Naive thymus-derived CD8-positive, alpha-beta T cell (primary cell): ENCODE results near the gene NDUFA12. TPM values are rescaled to one million over a fixed set of nuclear protein-coding genes. Genes with fewer than 3 reads are reported as not detected.
"Not testable (repeated sequence)": the region's sequence is repeated elsewhere in the genome, so short reads cannot be mapped to it uniquely, and the experiment has no call there.

ENCODE experiments used
- ATAC-seq, 2 donors: fragments of 150-1000 bp; cut with Tn5 transposase in 1 of 2; sonication (Bioruptor Pico), chemical (Tn5 transposase) in 1 of 2; 1 replicate in 1 of 2; 2 replicates in 1 of 2; pipeline ENCODE4 v1.10.0; 2021; ENCODE audit warnings: mild to moderate bottlenecking in 2 of 2, moderate library complexity in 2 of 2
- POLR2A ChIA-PET: fragments of 350-600 bp; sonication (Branson Sonifier 250); formaldehyde crosslinking; loops from one replicate; lab custom pipeline; 2021; ENCODE audit warnings: antibody characterized with exemption; lab: Charles Lee
- DNase-seq, 10 donors: peaks; one replicate each; pipeline versions ENCODE4 v3.0.0 to v3.0.0-alpha.2; 2020 to 2022
- H3K27ac Mint-ChIP-seq, 10 donors: one replicate each; pipeline ENCODE4 v1.8.0; 2020 to 2022; ENCODE audit warnings: mild to moderate bottlenecking in 10 of 10, mixed read lengths in 10 of 10, moderate library complexity in 4 of 10, inconsistent platforms in 1 of 10
- H3K27me3 Mint-ChIP-seq, 5 donors: one replicate each; pipeline ENCODE4 v1.8.0; 2021 to 2022; ENCODE audit warnings: mixed read lengths in 5 of 5
- H3K36me3 Mint-ChIP-seq, 3 donors: one replicate each; pipeline ENCODE4 v1.8.0; 2020 to 2022; ENCODE audit warnings: mixed read lengths in 3 of 3, mild to moderate bottlenecking in 2 of 3, inconsistent platforms in 1 of 3
- H3K4me1 Mint-ChIP-seq, 4 donors: one replicate each; pipeline ENCODE4 v1.8.0; 2021 to 2022; ENCODE audit warnings: mixed read lengths in 4 of 4
- H3K4me3 Mint-ChIP-seq, 10 donors: one replicate each; pipeline ENCODE4 v1.8.0; 2020 to 2022; ENCODE audit warnings: mild to moderate bottlenecking in 10 of 10, mixed read lengths in 10 of 10, moderate library complexity in 6 of 10, inconsistent platforms in 1 of 10
- H3K9me3 Mint-ChIP-seq, 9 donors: one replicate each; pipeline ENCODE4 v1.8.0; 2020 to 2022; ENCODE audit warnings: mixed read lengths in 9 of 9, mild to moderate bottlenecking in 3 of 9, inconsistent platforms in 1 of 9, moderate library complexity in 1 of 9
- polyA plus RNA-seq, 3 donors: library from polyadenylated mRNA; unstranded; fragments of 300-500 nt; fragmentation: Illumina TruSeq; gene quantifications; one replicate each; pipeline ENCODE4 v1.2.3, GENCODE V29; 2021
- total RNA-seq, 8 experiments: library from RNA in 2 of 8; stranded (reverse) in 2 of 8; gene quantifications; one replicate each; pipeline ENCODE4 v1.2.3 and lab custom pipeline; 2021 to 2026

Gene NDUFA12
- total and polyA plus RNA-seq, 5 experiments from 2014 or later: 67.5 to 364 (median 282) TPM

DNA sequence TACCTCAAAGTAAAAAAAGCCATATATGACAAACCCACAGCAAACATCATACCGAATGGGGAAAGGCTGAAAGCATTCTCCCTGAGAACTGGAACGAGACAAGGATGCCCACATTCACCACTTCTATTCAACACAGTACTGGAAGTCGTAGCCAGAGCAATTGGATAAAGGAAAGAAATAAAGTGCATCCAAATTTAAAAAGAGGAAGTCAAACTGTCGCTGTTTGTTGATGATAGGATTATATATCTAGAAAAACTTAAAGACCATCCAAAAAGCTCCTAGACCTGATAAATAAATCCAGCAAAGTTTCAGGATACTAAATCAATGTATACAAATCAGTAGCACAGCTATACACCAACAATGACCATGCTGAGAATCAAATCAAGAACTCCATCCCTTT lies 5.2 kb downstream of the NDUFA12 start:
- Mint-ChIP-seq H3K36me3 (peaks cover 0 to 61% (median 7%) of the 10 kb centered on the region in 3 donors), H3K27me3 (no peaks in the 10 kb centered on the region), H3K9me3 (no peaks in the 10 kb centered on the region), H3K27ac (peak overlapping the region in 4 of 10 donors; percentile 9 to 45 (median 29)), H3K4me1 (peaks cover 23 to 59% (median 46%) of the 10 kb centered on the region in 4 donors), H3K4me3 (peak overlapping the region in 7 of 10 donors; percentile 1 to 66 (median 31))
- DNase-seq: no peak
- POLR2A ChIA-PET: no interaction called here
- ATAC-seq: no peak

DNA sequence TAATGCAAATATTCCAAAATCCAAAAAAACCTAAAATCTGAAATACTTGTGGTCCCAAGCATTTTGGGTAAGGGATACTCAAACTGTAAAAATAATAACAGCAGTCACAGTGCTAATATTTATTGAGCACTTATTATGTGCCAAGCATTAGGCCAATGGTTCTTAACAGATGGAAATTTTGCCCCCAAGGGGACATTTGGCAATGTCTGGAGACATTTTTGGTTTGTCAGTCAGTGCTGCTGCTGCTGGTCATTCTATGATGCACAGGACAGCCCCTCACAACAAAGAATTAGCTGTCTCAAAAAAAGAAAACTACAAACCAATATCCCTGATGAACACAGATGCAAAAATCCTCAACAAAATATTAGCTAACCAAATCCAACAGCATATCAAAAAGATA lies 5.8 kb downstream of the NDUFA12 start:
- ATAC-seq: no peak

DNA sequence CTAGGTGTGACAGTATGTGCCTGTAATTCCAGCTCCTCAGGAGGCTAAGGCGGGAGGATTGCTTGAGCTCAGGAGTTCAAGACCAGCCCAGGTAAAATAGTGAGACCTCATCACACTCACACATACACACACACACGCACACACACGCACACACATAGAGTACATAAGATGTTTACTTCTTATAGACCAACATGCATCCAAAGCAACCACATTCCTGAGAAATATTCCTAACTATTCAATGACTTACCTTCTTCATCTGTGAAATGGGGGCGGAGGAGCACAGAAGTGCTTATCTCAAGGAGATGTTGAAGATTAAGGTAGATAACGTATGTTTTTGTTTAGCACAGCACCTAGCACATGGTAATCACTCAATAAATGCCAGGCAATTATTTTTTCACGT lies 6.4 kb downstream of the NDUFA12 start:
- POLR2A ChIA-PET: no interaction called here
- ATAC-seq (no peak), DNase-seq (no peak)
- Mint-ChIP-seq H3K27ac (peak overlapping the region in 1 of 10 donors; percentile 12), H3K9me3 (no peaks in the 10 kb centered on the region), H3K4me3 (no peak overlapping the region), H3K4me1 (peaks cover 20 to 54% (median 38%) of the 10 kb centered on the region in 4 donors), H3K36me3 (peaks cover 5 to 71% (median 8%) of the 10 kb centered on the region in 3 donors), H3K27me3 (no peaks in the 10 kb centered on the region)

More for the DNA sequence above, 5.8 kb downstream of the NDUFA12 start:
- H3K9me3 Mint-ChIP-seq: no peaks in the 10 kb centered on the region
- POLR2A ChIA-PET: no interaction called here
- no peaks in the 10 kb centered on the region for H3K27me3 Mint-ChIP-seq
- H3K36me3 Mint-ChIP-seq: peaks cover under 1 to 66% (median 7%) of the 10 kb centered on the region in 3 donors
- H3K27ac Mint-ChIP-seq: peak overlapping the region in 1 of 10 donors; percentile 45
- H3K4me1 Mint-ChIP-seq: peaks cover 23 to 54% (median 41%) of the 10 kb centered on the region in 4 donors
- H3K4me3 Mint-ChIP-seq: no peak overlapping the region
- no peak for DNase-seq

DNA sequence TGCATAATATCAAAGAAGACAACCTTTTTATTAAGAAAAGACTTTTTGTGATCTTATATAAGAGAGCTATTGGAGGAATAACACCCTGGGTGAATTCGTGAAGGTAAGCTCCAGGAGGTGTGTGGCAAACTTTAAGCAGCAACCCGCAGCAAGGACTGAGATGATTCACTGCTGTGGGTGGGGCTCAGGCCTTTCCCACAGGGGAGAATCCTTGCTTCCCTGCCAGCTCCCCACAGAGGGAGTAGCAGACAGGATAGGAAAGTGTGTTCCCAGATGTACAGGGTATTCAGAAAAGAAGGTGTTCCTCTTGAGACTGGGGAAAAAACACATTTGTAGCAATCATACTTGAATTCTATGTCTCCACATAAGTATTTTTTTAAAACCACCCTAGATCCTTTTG lies 9.2 kb downstream of the NDUFA12 start:
- Mint-ChIP-seq H3K27me3 (no peaks in the 10 kb centered on the region), H3K9me3 (no peaks in the 10 kb centered on the region), H3K4me3 (no peak overlapping the region), H3K36me3 (peaks cover 5 to 64% (median 9%) of the 10 kb centered on the region in 3 donors), H3K27ac (peak overlapping the region in 1 of 10 donors; percentile 57), H3K4me1 (peaks cover 24 to 47% (median 36%) of the 10 kb centered on the region in 4 donors)
- POLR2A ChIA-PET: interaction anchor here (1.2 kb wide), 1 partner anchor 46 kb away, joined by 3 read pairs; no protein-coding TSS in a partner anchor
- DNase-seq (no peak), ATAC-seq (no peak)

DNA sequence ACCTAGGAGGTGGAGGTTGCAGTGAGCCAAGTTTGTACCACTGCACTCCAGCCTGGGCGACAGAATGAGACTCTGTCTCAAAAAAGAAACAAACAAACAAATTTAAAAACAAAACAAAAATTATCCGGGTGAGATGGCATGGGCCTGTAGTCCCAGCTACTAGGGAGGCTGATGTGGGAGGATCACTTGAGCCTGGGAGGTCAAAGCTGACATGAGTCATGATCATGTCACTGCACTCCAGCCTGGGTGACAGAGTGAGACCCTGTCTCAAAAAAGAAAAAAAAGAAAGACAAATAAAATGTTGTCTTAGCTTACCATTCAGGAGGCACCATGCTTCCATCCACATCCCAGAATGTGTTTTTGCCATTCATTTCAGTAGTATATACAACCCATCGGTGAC lies 9.6 kb downstream of the NDUFA12 start:
- not testable (repeated sequence) for H3K4me3 Mint-ChIP-seq, H3K9me3 Mint-ChIP-seq, ATAC-seq, H3K27me3 Mint-ChIP-seq, DNase-seq
- POLR2A ChIA-PET: interaction anchor here (1.6 kb wide), 1 partner anchor 10 kb away, joined by 4 read pairs; the partner anchor contains the start of gene NDUFA12
- Mint-ChIP-seq H3K27ac (peak overlapping the region in 2 of 10 donors; percentile 40 to 69), H3K4me1 (peaks cover 24 to 47% (median 36%) of the 10 kb centered on the region in 4 donors), H3K36me3 (peaks cover 5 to 60% (median 9%) of the 10 kb centered on the region in 3 donors)

DNA sequence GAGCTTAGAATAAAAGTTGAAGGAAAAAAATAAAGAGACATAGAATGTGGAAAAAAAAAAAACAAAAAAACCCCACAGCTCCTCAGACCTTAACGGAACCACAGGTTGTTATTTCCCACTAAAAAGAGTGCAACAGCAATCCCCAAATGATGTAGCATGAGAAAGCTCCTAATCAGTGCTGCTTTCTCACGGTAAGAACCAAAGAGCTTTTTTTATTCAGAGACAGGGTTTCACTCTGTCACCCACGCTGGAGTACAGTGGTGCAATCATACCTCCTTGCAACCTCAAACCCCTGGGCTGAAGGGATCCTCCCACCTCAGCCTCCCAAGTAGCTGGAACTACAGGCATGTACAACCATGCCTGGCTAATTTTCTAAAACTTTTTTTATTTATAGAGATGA lies 13.3 kb downstream of the NDUFA12 start:
- no peaks in the 10 kb centered on the region for H3K27me3 Mint-ChIP-seq
- H3K4me1 Mint-ChIP-seq: peaks cover 27 to 56% (median 46%) of the 10 kb centered on the region in 4 donors
- POLR2A ChIA-PET: interaction anchor here (0.6 to 3.1 kb wide), 4 partner anchors 12 to 19 kb away, joined by 3 to 27 read pairs (median 4); partner anchors contain the start of gene NDUFA12
- peak in 1 of 2 donors; percentile 15 for ATAC-seq
- peak overlapping the region; percentile 74 to 95 (median 88) for H3K27ac Mint-ChIP-seq
- no peak for DNase-seq
- peaks cover 5 to 42% (median 9%) of the 10 kb centered on the region in 3 donors for H3K36me3 Mint-ChIP-seq
- H3K4me3 Mint-ChIP-seq: peak overlapping the region in 9 of 10 donors; percentile 9 to 68 (median 30)
- H3K9me3 Mint-ChIP-seq: peaks cover 0 to 4% (median 0%) of the 10 kb centered on the region in 9 donors

DNA sequence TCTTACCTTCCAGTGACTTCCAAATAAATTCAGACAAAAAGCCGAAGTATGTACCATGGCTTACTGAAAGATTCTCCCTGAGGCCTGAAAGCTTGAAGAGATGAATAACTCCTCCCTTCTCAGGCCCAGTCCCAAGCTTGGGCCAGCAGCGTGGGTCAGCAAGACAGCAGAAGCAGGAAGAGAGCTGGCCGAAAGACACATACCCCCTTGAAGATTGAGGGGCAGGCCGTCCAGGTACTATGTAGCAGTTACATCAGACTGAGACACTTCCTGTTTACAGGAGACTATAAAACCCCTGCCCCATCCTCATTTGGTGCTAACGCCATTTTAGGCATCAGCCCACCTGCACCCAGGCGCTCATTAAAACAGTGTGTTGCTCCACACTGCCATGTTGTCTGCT lies 15.0 kb downstream of the NDUFA12 start:
- peak in 1 of 2 donors; percentile 62 for ATAC-seq
- peak in 7 of 10 donors; percentile 8 to 49 (median 27) for DNase-seq
- H3K27ac Mint-ChIP-seq: peak overlapping the region; percentile 75 to 96 (median 94)
- peaks cover 32 to 63% (median 53%) of the 10 kb centered on the region in 4 donors for H3K4me1 Mint-ChIP-seq
- H3K4me3 Mint-ChIP-seq: peak overlapping the region in 8 of 10 donors; percentile 30 to 73 (median 60)
- POLR2A ChIA-PET: interaction anchor here (3.1 kb wide), 1 partner anchor 15 kb away, joined by 27 read pairs; the partner anchor contains the start of gene NDUFA12
- no peaks in the 10 kb centered on the region for H3K27me3 Mint-ChIP-seq
- H3K9me3 Mint-ChIP-seq: peaks cover 0 to 4% (median 0%) of the 10 kb centered on the region in 9 donors
- H3K36me3 Mint-ChIP-seq: peaks cover 5 to 34% (median 9%) of the 10 kb centered on the region in 3 donors

DNA sequence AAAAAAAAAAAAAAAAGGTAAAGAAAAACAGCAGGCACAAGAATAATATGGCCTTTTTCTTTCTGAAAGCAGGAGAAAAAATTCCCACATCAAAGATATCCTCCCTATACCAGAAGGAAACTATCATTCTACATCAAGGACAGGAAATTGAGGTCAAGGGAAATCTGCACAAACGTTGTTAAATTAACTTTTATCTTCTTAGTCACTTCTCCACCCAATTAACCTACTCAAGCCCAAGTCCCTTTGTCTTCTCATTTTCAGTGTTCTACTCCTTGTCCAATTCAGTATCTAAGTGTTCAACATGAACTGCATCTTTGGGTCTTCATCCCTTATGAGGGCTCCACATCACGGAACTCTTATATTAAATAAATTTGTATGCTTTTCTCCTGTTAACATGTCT lies 15.7 kb downstream of the NDUFA12 start:
- H3K27ac Mint-ChIP-seq: peak overlapping the region; percentile 70 to 95 (median 92)
- DNase-seq (peak in 3 of 10 donors; percentile 48 to 63 (median 60)), ATAC-seq (peak; percentile 67 to 75)
- peaks cover 35 to 70% (median 57%) of the 10 kb centered on the region in 4 donors for H3K4me1 Mint-ChIP-seq
- POLR2A ChIA-PET: interaction anchor here (0.7 to 3.1 kb wide), 2 partner anchors 16 to 128 kb away, joined by 3 to 27 read pairs; partner anchors contain the start of gene NDUFA12
- H3K4me3 Mint-ChIP-seq: peak overlapping the region; percentile 2 to 73 (median 52)
- H3K36me3 Mint-ChIP-seq: peaks cover 5 to 34% (median 9%) of the 10 kb centered on the region in 3 donors
- H3K9me3 Mint-ChIP-seq: peaks cover 0 to 4% (median 0%) of the 10 kb centered on the region in 9 donors
- no peaks in the 10 kb centered on the region for H3K27me3 Mint-ChIP-seq

DNA sequence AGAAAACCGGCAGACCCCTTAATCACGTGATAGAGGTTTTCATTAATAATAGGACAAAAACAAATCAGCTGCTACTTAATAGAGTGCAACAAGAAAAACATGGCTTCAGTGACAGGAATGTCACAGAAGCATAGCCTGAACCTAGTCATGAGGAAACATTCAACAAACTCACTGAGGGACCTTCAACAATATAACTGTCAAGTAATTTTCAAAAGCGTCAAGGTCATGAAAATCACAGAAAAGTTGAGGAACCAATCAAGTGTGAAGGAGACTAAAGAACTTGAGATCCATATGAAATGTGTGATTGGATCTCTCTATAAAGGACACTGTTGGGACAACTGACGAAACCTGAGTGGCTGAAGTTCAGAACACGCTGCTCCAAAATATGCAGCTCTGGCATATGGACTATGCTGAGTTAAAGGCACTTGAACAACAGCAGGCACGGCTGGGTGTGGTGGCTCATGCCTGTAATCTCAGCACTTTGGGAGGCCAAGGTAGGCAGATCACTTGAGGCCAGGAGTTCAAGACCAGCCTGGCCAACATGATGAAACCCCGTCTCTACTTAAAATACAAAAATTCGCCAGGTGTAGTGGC lies 16.3 kb downstream of the NDUFA12 start:
- Mint-ChIP-seq H3K4me3 (peak overlapping the region; percentile 27 to 73 (median 48)), H3K27me3 (no peaks in the 10 kb centered on the region), H3K27ac (peak overlapping the region; percentile 75 to 95 (median 92)), H3K9me3 (peaks cover 0 to 4% (median 0%) of the 10 kb centered on the region in 9 donors), H3K36me3 (peaks cover 0 to 31% (median 9%) of the 10 kb centered on the region in 3 donors), H3K4me1 (peaks cover 38 to 70% (median 57%) of the 10 kb centered on the region in 4 donors)
- ATAC-seq (peak in 1 of 2 donors; percentile 26), DNase-seq (peak in 1 of 10 donors; percentile 13)
- POLR2A ChIA-PET: interaction anchor here (0.6 to 1.3 kb wide), 2 partner anchors 16 to 1271 kb away, joined by 4 to 5 read pairs; partner anchors contain the start of gene NDUFA12

DNA sequence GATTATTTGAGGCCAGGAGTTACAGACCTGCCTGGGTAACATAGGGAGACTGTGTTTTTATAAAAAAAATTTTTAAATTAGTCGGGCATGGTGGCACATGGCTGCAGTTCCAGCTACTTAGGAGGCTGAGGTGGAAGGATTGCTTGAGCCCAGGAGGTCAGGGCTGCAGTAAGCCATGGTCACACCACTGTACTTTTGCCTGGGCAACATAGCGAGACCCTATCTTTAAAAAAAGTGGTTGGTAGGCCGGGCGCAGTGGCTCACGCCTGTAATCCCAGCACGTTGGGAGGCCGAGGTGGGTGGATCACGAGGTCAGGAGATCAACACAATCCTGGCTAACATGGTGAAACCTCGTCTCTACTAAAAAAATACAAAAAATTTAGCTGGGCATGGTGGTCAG lies 18.4 kb downstream of the NDUFA12 start:
- peaks cover 0 to 25% (median 4%) of the 10 kb centered on the region in 3 donors for H3K36me3 Mint-ChIP-seq
- POLR2A ChIA-PET, H3K27me3 Mint-ChIP-seq: not testable (repeated sequence)

DNA sequence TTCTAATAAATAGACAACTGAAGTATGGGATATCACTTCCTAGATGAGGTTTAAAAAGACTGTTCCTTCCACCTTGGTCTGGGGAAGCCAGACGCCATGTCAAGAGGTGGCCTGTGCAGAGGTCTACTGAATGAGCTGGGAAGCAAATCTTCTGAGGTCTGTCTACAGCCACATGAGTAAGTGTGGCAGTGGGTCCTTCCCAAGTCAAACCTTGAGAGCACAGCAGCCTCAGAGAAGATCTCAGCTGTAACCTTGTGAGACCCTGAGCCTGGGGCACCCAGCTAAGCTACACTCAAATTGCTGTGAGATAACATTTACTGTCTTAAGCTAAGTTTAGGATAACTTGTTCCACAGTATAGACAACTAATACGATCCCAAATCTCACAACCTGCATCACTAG lies 20.2 kb downstream of the NDUFA12 start:
- Mint-ChIP-seq H3K4me3 (peak overlapping the region in 3 of 10 donors; percentile 56 to 68 (median 60)), H3K4me1 (peaks cover 28 to 64% (median 52%) of the 10 kb centered on the region in 4 donors), H3K27ac (peak overlapping the region; percentile 17 to 84 (median 43)), H3K36me3 (peaks cover 0 to 23% (median 4%) of the 10 kb centered on the region in 3 donors), H3K9me3 (no peaks in the 10 kb centered on the region), H3K27me3 (no peaks in the 10 kb centered on the region)
- ATAC-seq (no peak), DNase-seq (no peak)
- POLR2A ChIA-PET: no interaction called here

More for the DNA sequence above, 18.4 kb downstream of the NDUFA12 start:
- not testable (repeated sequence) for DNase-seq, ATAC-seq, H3K27ac Mint-ChIP-seq, H3K9me3 Mint-ChIP-seq, H3K4me3 Mint-ChIP-seq
- H3K4me1 Mint-ChIP-seq: peaks cover 40 to 76% (median 65%) of the 10 kb centered on the region in 4 donors

DNA sequence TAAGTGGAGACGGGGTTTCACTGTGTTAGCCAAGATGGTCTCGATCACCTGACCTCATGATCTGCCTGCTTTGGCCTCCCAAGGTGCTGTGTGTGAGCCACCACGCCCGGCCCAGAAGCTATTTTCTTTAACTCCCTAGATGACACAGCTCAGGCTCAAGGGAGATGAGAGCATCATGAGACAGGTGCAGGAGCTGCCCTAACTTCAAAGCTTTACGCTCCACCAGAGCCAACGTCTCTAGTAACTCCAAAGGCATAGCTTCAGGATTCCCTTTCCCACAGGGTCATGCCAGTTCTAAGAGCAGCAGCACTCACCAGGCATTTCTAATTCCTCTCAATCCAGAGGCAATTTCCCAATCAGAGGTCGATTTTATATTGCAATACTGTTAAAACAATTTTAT lies 21.0 kb downstream of the NDUFA12 start:
- H3K4me3 Mint-ChIP-seq: no peak overlapping the region

More for the DNA sequence above, 21.0 kb downstream of the NDUFA12 start:
- H3K9me3 Mint-ChIP-seq: no peaks in the 10 kb centered on the region
- no peak for ATAC-seq
- POLR2A ChIA-PET: no interaction called here
- DNase-seq: no peak
- peaks cover 0 to 28% (median 4%) of the 10 kb centered on the region in 3 donors for H3K36me3 Mint-ChIP-seq
- peaks cover 29 to 63% (median 51%) of the 10 kb centered on the region in 4 donors for H3K4me1 Mint-ChIP-seq
- H3K27me3 Mint-ChIP-seq: no peaks in the 10 kb centered on the region
- H3K27ac Mint-ChIP-seq: peak overlapping the region in 2 of 10 donors; percentile 41 to 47
